Subcutaneous adipose tissue (tissue), 4 donors: Measurements from ENCODE around the gene ELL. TPM values are rescaled to one million over a fixed set of nuclear protein-coding genes. Genes with fewer than 3 reads are reported as not detected.

Experiments used
- CTCF ChIP-seq: fragments of 450-650 bp; IDR thresholded peaks from one replicate; pipeline ENCODE4 v1.5.1; 2016; ENCODE audit warnings: low read depth, mild to moderate bottlenecking, control low read depth, antibody characterized with exemption, moderate library complexity
- total RNA-seq, 4 donors: library from RNA; depleted of rRNA; stranded (reverse); fragments of >200 nt; gene quantifications; one replicate each; pipeline ENCODE4 v1.1.0, GENCODE V29; 2016

Gene ELL
- total RNA-seq, 4 donors from 2014 or later: 14.3 to 16.1 (median 15.3) TPM

GRCh38 chr19:18469069-18469846, 52.6 kb downstream of the ELL start:
- no peak for TF ChIP-seq CTCF

- no peak for TF ChIP-seq CTCF
Observed at GRCh38 chr19:18468517-18468916, 53.4 kb downstream of the ELL start.

- TF ChIP-seq CTCF: no peak
Observed at GRCh38 chr19:18467978-18468377, 53.9 kb downstream of the ELL start.

- TF ChIP-seq CTCF: no peak
Observed at GRCh38 chr19:18466354-18466753, 55.5 kb downstream of the ELL start.

- no peak for TF ChIP-seq CTCF
Observed at GRCh38 chr19:18465964-18466339, 55.9 kb downstream of the ELL start.

- no peak for TF ChIP-seq CTCF
Observed at GRCh38 chr19:18465214-18465963, 56.5 kb downstream of the ELL start.

- no peak for TF ChIP-seq CTCF
Observed at GRCh38 chr19:18464646-18465045, 57.2 kb downstream of the ELL start.
